Adipocyte (in vitro differentiated cells): ENCODE results near the gene KIF6.

Experiments
- DNase-seq: peaks from one replicate; pipeline ENCODE4 v3.0.0-alpha.2; 2015; ENCODE audit warnings: low read depth
- H3K27me3 ChIP-seq: replicated peaks from 2 replicates; pipeline ENCODE4 v1.7.0; 2013; ENCODE audit warnings: mild to moderate bottlenecking, low read length, moderate library complexity; ENCODE audit not compliant: control insufficient read depth, insufficient read depth
- H3K36me3 ChIP-seq: 2 replicates; pipeline ENCODE4 v1.7.0; 2013; ENCODE audit warnings: low read length, mild to moderate bottlenecking, moderate library complexity; ENCODE audit not compliant: control insufficient read depth, insufficient read depth, severe bottlenecking
- H3K4me1 ChIP-seq: 2 replicates; pipeline ENCODE4 v1.7.0; 2013; ENCODE audit warnings: mild to moderate bottlenecking, low read length, moderate library complexity; ENCODE audit not compliant: control insufficient read depth, insufficient read depth
- H3K4me3 ChIP-seq: 2 replicates; pipeline ENCODE4 v1.7.0; 2013; ENCODE audit warnings: mild to moderate bottlenecking, low read length, moderate library complexity
- H3K9ac ChIP-seq: 2 replicates; pipeline ENCODE4 v1.7.0; 2013; ENCODE audit warnings: mild to moderate bottlenecking, low read length, moderate library complexity
- H3K9me3 ChIP-seq: 2 replicates; pipeline ENCODE4 v1.7.0; 2013; ENCODE audit warnings: mild to moderate bottlenecking, low read length, moderate library complexity; ENCODE audit not compliant: control insufficient read depth

The KIF6 gene

GRCh38 chr6:39587080-39587479 is 138.1 kb downstream of the KIF6 start:
- H3K4me3 ChIP-seq = no peak overlapping the region

DNA sequence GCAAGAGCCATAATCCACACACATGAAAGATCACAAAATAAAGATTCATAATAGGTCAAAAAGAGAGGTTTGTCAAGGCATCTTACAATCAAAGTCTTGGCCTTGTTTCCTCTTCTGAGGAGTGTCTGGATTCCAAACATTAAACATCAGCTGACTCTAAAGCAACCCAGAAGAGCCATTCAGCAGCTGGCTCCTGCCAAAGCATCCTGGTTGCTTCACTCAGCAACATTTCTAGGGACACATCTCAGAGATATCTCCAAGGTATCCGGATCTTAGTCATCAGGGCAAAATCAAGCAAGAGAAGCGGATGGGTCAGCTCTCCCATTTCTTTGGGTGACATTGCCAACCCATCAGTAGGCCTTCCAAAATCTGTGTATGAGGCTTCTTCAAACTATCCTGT is 139.6 kb downstream of the KIF6 start:
- H3K36me3 ChIP-seq = no peaks in the 10 kb centered on the region
- no peak overlapping the region for H3K9ac ChIP-seq
- H3K4me1 ChIP-seq = no peaks in the 10 kb centered on the region
- H3K27me3 ChIP-seq = no peaks in the 10 kb centered on the region
- H3K9me3 ChIP-seq = no peaks in the 10 kb centered on the region
- H3K4me3 ChIP-seq = no peak overlapping the region
- no peak for DNase-seq

More at GRCh38 chr6:39587080-39587479, 138.1 kb downstream of the KIF6 start:
- H3K9me3 ChIP-seq = no peaks in the 10 kb centered on the region
- no peaks in the 10 kb centered on the region for H3K27me3 ChIP-seq
- H3K36me3 ChIP-seq = no peaks in the 10 kb centered on the region
- H3K4me1 ChIP-seq = no peaks in the 10 kb centered on the region
- no peak overlapping the region for H3K9ac ChIP-seq
- DNase-seq = no peak

GRCh38 chr6:39577446-39578165 is 147.6 kb downstream of the KIF6 start:
- no peaks in the 10 kb centered on the region for H3K9me3 ChIP-seq
- H3K36me3 ChIP-seq = no peaks in the 10 kb centered on the region
- H3K27me3 ChIP-seq = no peaks in the 10 kb centered on the region
- H3K4me1 ChIP-seq = peaks cover 11% of the 10 kb centered on the region
- no peak overlapping the region for H3K4me3 ChIP-seq
- no peak for DNase-seq
- no peak overlapping the region for H3K9ac ChIP-seq

- no peaks in the 10 kb centered on the region for H3K36me3 ChIP-seq
- H3K4me1 ChIP-seq = peaks cover 11% of the 10 kb centered on the region
- no peak for DNase-seq
- no peaks in the 10 kb centered on the region for H3K27me3 ChIP-seq
- H3K9ac ChIP-seq = no peak overlapping the region
- H3K4me3 ChIP-seq = no peak overlapping the region
- H3K9me3 ChIP-seq = no peaks in the 10 kb centered on the region
These were observed 148.5 kb downstream of the KIF6 start for GRCh38 chr6:39576556-39577303.

GRCh38 chr6:39574991-39575390 is 150.2 kb downstream of the KIF6 start:
- Histone ChIP-seq H3K4me3 (no peak overlapping the region), H3K9ac (no peak overlapping the region), H3K4me1 (peaks cover 11% of the 10 kb centered on the region), H3K9me3 (no peaks in the 10 kb centered on the region), H3K36me3 (no peaks in the 10 kb centered on the region), H3K27me3 (no peaks in the 10 kb centered on the region)
- DNase-seq = no peak

GRCh38 chr6:39573541-39573940 is 151.7 kb downstream of the KIF6 start:
- DNase-seq = no peak
- Histone ChIP-seq H3K9ac (no peak overlapping the region), H3K9me3 (no peaks in the 10 kb centered on the region), H3K4me3 (no peak overlapping the region), H3K27me3 (no peaks in the 10 kb centered on the region), H3K36me3 (no peaks in the 10 kb centered on the region), H3K4me1 (peaks cover 18% of the 10 kb centered on the region)

DNA sequence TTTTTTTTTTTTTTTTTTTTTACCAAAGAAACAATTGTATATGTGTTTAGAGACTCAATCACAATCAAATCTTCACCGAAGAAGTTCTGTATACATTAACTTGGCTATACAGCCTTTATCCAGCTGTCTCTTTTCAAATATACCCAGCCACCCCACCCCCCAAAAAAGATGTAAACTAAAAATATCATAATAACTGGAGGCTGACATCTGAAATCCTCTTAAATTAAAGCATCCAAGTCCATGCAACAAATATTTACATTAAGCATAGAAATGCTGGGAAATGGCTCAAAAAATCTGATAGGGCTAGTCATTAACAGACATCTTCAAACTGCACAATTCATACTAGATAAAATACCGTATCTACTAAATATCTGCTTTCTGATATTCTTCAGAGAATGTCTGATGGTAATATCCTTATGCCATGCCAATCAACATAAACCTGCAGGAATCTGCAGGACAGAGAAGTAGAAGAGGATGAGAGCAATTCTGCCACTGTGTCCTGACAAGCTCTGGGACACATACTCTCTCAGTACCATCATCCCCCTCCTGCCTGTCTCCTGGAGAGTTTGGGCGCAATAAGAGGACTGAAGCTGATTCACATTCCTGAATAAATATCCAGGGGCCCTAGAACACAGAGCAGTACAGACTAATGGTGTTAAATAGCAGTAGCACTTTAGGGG is 152.4 kb downstream of the KIF6 start:
- DNase-seq = no peak
- no peaks in the 10 kb centered on the region for H3K36me3 ChIP-seq
- H3K9ac ChIP-seq = peak overlapping the region; percentile 3
- no peaks in the 10 kb centered on the region for H3K9me3 ChIP-seq
- H3K4me3 ChIP-seq = no peak overlapping the region
- no peaks in the 10 kb centered on the region for H3K27me3 ChIP-seq
- H3K4me1 ChIP-seq = peaks cover 18% of the 10 kb centered on the region

DNA sequence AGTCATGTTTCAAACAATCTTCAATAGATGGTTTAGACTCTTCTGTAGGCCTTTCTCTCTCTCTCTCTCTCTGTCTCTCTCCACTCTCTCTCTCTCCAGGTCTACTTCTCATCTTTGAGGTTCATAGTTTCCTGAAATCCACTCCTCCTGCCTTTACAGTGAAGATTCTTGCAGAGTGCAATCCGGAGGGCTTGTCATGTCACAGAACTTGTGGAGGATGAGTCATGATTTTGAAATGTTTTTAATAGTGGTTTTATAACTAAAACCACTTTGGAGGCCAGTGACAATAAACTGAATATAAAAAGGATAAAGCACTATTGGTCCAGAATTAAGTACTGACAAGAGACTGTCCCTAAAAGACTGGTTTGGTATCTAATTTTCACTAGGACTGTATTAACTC is 156.3 kb downstream of the KIF6 start:
- Histone ChIP-seq H3K4me1 (peaks cover 39% of the 10 kb centered on the region), H3K36me3 (no peaks in the 10 kb centered on the region), H3K9ac (no peak overlapping the region), H3K27me3 (no peaks in the 10 kb centered on the region), H3K4me3 (no peak overlapping the region), H3K9me3 (no peaks in the 10 kb centered on the region)
- peak; percentile 77 for DNase-seq

- no peak overlapping the region for H3K4me3 ChIP-seq
These were observed 158.1 kb downstream of the KIF6 start for GRCh38 chr6:39567091-39567490.

GRCh38 chr6:39566456-39566855 is 158.8 kb downstream of the KIF6 start:
- Histone ChIP-seq H3K27me3 (no peaks in the 10 kb centered on the region), H3K9ac (no peak overlapping the region), H3K36me3 (no peaks in the 10 kb centered on the region), H3K4me1 (peaks cover 39% of the 10 kb centered on the region), H3K4me3 (peak overlapping the region; percentile 26), H3K9me3 (no peaks in the 10 kb centered on the region)
- peak; percentile 78 for DNase-seq

More at GRCh38 chr6:39567091-39567490, 158.1 kb downstream of the KIF6 start:
- no peaks in the 10 kb centered on the region for H3K27me3 ChIP-seq
- peaks cover 32% of the 10 kb centered on the region for H3K4me1 ChIP-seq
- DNase-seq = no peak
- no peaks in the 10 kb centered on the region for H3K36me3 ChIP-seq
- no peak overlapping the region for H3K9ac ChIP-seq
- no peaks in the 10 kb centered on the region for H3K9me3 ChIP-seq

DNA sequence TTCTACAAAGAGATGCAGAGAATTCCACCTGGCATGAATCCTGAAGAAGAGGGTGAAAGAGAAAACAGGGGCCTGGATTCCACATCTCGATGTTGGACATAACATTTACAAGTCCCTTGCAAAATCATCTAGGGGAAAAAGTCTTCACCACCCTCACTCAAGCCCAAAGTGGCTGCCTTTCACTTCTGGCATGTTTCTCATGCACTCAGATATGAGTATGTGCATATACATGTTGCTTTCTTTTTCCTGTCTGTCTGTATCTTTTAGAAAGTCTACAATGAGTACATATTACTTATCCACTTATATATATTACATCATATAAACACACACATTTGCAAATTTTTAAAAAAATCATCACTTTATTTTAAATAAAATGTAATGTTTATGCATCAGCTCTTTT is 159.3 kb downstream of the KIF6 start:
- no peak overlapping the region for H3K9ac ChIP-seq
- DNase-seq = peak; percentile 38
- H3K9me3 ChIP-seq = no peaks in the 10 kb centered on the region
- peaks cover 39% of the 10 kb centered on the region for H3K4me1 ChIP-seq
- peak overlapping the region; percentile 26 for H3K4me3 ChIP-seq
- H3K36me3 ChIP-seq = no peaks in the 10 kb centered on the region
- no peaks in the 10 kb centered on the region for H3K27me3 ChIP-seq
